Testis (tissue), 2 donors: ENCODE results near the gene KIF26A.

Source experiments
- CTCF ChIP-seq, 3 experiments: fragments of 450-650 bp in 2 of 3; fragments of 200-600 bp in 1 of 3; sonication (generic) in 1 of 3; IDR thresholded peaks; one replicate each; pipeline ENCODE4 v1.5.1; 2016 to 2019; ENCODE audit warnings: antibody characterized with exemption in 3 of 3, mild to moderate bottlenecking in 2 of 3, moderate library complexity in 1 of 3
- POLR2A ChIP-seq: fragments of 450-650 bp; IDR thresholded peaks from one replicate; pipeline ENCODE4 v1.6.1; 2017; ENCODE audit warnings: antibody characterized with exemption, mild to moderate bottlenecking, moderate library complexity

GRCh38 chr14:104144453-104144790 is 6.0 kb downstream of the KIF26A start:
- TF ChIP-seq CTCF (IDR thresholded peaks at IDR 0.05) (no peak), POLR2A (no peak)
